HL-60 (cell line): ENCODE measurements around the gene GPHN.

ENCODE experiments used
- POLR2AphosphoS5 ChIP-seq: IDR thresholded peaks from 2 replicates; pipeline ENCODE4 v1.6.1; 2012; ENCODE audit warnings: low read depth
- TF ChIP-seq, protein P1 (sequence below): IDR thresholded peaks from one replicate; pipeline ENCODE4 v1.5.1; 2011; ENCODE audit warnings: low read length, control low read depth, inconsistent platforms; ENCODE audit not compliant: insufficient read depth
- TF ChIP-seq, protein P2 (sequence below): IDR thresholded peaks from 2 replicates; pipeline ENCODE4 v1.6.1; 2012; ENCODE audit warnings: low read depth; ENCODE audit not compliant: insufficient replicate concordance

DNA sequence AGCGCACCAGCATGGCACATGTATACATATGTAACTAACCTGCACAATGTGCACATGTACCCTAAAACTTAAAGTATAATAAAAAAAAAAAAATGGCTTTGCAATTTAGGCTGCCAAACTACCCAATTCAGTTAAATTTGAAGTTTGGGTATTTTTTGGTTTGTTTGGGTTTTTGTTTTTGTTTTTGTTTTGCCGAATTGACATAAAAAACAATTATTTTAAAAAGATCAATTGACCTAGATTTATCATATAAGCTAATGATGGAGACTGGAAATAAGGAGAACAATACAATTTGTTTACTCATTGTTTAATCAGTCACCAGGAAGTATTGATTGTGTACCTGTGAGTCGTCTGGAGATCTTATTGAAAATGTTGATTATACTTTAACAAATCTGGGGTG is 619.2 kb downstream of the GPHN start:
- TF ChIP-seq POLR2AphosphoS5 = no peak
- TF ChIP-seq, protein P1, sequence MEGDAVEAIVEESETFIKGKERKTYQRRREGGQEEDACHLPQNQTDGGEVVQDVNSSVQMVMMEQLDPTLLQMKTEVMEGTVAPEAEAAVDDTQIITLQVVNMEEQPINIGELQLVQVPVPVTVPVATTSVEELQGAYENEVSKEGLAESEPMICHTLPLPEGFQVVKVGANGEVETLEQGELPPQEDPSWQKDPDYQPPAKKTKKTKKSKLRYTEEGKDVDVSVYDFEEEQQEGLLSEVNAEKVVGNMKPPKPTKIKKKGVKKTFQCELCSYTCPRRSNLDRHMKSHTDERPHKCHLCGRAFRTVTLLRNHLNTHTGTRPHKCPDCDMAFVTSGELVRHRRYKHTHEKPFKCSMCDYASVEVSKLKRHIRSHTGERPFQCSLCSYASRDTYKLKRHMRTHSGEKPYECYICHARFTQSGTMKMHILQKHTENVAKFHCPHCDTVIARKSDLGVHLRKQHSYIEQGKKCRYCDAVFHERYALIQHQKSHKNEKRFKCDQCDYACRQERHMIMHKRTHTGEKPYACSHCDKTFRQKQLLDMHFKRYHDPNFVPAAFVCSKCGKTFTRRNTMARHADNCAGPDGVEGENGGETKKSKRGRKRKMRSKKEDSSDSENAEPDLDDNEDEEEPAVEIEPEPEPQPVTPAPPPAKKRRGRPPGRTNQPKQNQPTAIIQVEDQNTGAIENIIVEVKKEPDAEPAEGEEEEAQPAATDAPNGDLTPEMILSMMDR = no peak
- TF ChIP-seq, protein P2, sequence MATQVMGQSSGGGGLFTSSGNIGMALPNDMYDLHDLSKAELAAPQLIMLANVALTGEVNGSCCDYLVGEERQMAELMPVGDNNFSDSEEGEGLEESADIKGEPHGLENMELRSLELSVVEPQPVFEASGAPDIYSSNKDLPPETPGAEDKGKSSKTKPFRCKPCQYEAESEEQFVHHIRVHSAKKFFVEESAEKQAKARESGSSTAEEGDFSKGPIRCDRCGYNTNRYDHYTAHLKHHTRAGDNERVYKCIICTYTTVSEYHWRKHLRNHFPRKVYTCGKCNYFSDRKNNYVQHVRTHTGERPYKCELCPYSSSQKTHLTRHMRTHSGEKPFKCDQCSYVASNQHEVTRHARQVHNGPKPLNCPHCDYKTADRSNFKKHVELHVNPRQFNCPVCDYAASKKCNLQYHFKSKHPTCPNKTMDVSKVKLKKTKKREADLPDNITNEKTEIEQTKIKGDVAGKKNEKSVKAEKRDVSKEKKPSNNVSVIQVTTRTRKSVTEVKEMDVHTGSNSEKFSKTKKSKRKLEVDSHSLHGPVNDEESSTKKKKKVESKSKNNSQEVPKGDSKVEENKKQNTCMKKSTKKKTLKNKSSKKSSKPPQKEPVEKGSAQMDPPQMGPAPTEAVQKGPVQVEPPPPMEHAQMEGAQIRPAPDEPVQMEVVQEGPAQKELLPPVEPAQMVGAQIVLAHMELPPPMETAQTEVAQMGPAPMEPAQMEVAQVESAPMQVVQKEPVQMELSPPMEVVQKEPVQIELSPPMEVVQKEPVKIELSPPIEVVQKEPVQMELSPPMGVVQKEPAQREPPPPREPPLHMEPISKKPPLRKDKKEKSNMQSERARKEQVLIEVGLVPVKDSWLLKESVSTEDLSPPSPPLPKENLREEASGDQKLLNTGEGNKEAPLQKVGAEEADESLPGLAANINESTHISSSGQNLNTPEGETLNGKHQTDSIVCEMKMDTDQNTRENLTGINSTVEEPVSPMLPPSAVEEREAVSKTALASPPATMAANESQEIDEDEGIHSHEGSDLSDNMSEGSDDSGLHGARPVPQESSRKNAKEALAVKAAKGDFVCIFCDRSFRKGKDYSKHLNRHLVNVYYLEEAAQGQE = no peak
